H9 (cell line): ENCODE results near the gene GLB1L3. TPM values are rescaled to one million over a fixed set of nuclear protein-coding genes. Genes with fewer than 3 reads are reported as not detected.

Experiments used
- DNase-seq: peaks from one replicate; pipeline ENCODE4 v3.0.0-alpha.2; 2017
- H2AFZ ChIP-seq: one replicate; pipeline ENCODE4 v1.6.1; 2013; ENCODE audit warnings: mild to moderate bottlenecking, low read length, control low read depth, moderate library complexity
- H2AK5ac ChIP-seq: 2 replicates; pipeline ENCODE4 v1.6.1; 2013; ENCODE audit warnings: low read length, control low read depth, mixed read lengths; ENCODE audit not compliant: insufficient read length
- H2BK120ac ChIP-seq: one replicate; pipeline ENCODE4 v1.6.1; 2013; ENCODE audit warnings: low read depth, mild to moderate bottlenecking, low read length, control low read depth, inconsistent platforms; ENCODE audit not compliant: poor library complexity, severe bottlenecking
- H2BK12ac ChIP-seq: 2 replicates; pipeline ENCODE4 v1.6.1; 2013; ENCODE audit warnings: low read length, control low read depth, mixed read lengths, low read depth; ENCODE audit not compliant: insufficient read length
- H2BK15ac ChIP-seq: 2 replicates; pipeline ENCODE4 v1.6.1; 2013; ENCODE audit warnings: low read depth, low read length, control low read depth
- H2BK20ac ChIP-seq: one replicate; pipeline ENCODE4 v1.6.1; 2013; ENCODE audit warnings: low read depth, mild to moderate bottlenecking, low read length, control low read depth, inconsistent platforms; ENCODE audit not compliant: poor library complexity, severe bottlenecking
- H2BK5ac ChIP-seq: 2 replicates; pipeline ENCODE4 v1.6.1; 2013; ENCODE audit warnings: low read length, control low read depth, mixed read lengths; ENCODE audit not compliant: insufficient read length
- H3K14ac ChIP-seq: 2 replicates; pipeline ENCODE4 v1.6.1; 2013; ENCODE audit warnings: low read length, control low read depth; ENCODE audit not compliant: insufficient read depth
- H3K18ac ChIP-seq: 2 replicates; pipeline ENCODE4 v1.6.1; 2013; ENCODE audit warnings: low read depth, mild to moderate bottlenecking, mixed read lengths, low read length, control low read depth; ENCODE audit not compliant: insufficient read length
- H3K23ac ChIP-seq: 2 replicates; pipeline ENCODE4 v1.6.1; 2013; ENCODE audit warnings: low read length, control low read depth, mixed read lengths, low read depth; ENCODE audit not compliant: insufficient read length
- H3K23me2 ChIP-seq: 2 replicates; pipeline ENCODE4 v1.6.1; 2013; ENCODE audit warnings: low read depth, mild to moderate bottlenecking, mixed read lengths, low read length, control low read depth; ENCODE audit not compliant: insufficient read length, poor library complexity, severe bottlenecking
- H3K27ac ChIP-seq: 2 replicates; pipeline ENCODE4 v1.5.1; 2013; ENCODE audit warnings: low read length, control low read depth, mixed read lengths, low read depth; ENCODE audit not compliant: insufficient read length
- H3K27me3 ChIP-seq: 2 replicates; pipeline ENCODE4 v1.6.1; 2013; ENCODE audit warnings: low read length, control low read depth, inconsistent platforms; ENCODE audit not compliant: insufficient read depth
- H3K4ac ChIP-seq: 2 replicates; pipeline ENCODE4 v1.6.1; 2013; ENCODE audit warnings: low read depth, mild to moderate bottlenecking, control low read depth, inconsistent platforms, low read length, moderate library complexity
- H3K4me1 ChIP-seq: 2 replicates; pipeline ENCODE4 v1.6.1; 2013; ENCODE audit warnings: low read length, control low read depth, inconsistent platforms; ENCODE audit not compliant: insufficient read depth
- H3K4me2 ChIP-seq: 2 replicates; pipeline ENCODE4 v1.6.1; 2013; ENCODE audit warnings: low read length, control low read depth, mixed read lengths; ENCODE audit not compliant: insufficient read length, insufficient read depth
- H3K56ac ChIP-seq: 2 replicates; pipeline ENCODE4 v1.6.1; 2013; ENCODE audit warnings: low read depth, mild to moderate bottlenecking, mixed read lengths, low read length, control low read depth; ENCODE audit not compliant: insufficient read length
- H3K79me1 ChIP-seq: 2 replicates; pipeline ENCODE4 v1.6.1; 2013; ENCODE audit warnings: low read depth, mild to moderate bottlenecking, moderate library complexity, low read length, control low read depth, inconsistent platforms; ENCODE audit not compliant: insufficient read depth, poor library complexity, severe bottlenecking
- H3K79me2 ChIP-seq: 2 replicates; pipeline ENCODE4 v1.6.1; 2013; ENCODE audit warnings: low read length, control low read depth, inconsistent platforms; ENCODE audit not compliant: insufficient read depth
- H3K9ac ChIP-seq: 2 replicates; pipeline ENCODE4 v1.6.1; 2013; ENCODE audit warnings: low read length, control low read depth, mixed read lengths; ENCODE audit not compliant: insufficient read length; ENCODE audit errors: extremely low read depth
- H3K9me3 ChIP-seq: one replicate; pipeline ENCODE4 v1.6.1; 2013; ENCODE audit warnings: low read depth, low read length, inconsistent platforms; ENCODE audit not compliant: control insufficient read depth
- H3T11ph ChIP-seq: one replicate; pipeline ENCODE4 v1.6.1; 2013; ENCODE audit warnings: mild to moderate bottlenecking, low read length, control low read depth, inconsistent platforms
- H4K20me1 ChIP-seq: one replicate; pipeline ENCODE4 v1.6.1; 2013; ENCODE audit not compliant: control insufficient read depth, insufficient read length, insufficient read depth
- H4K5ac ChIP-seq: 2 replicates; pipeline ENCODE4 v1.6.1; 2013; ENCODE audit warnings: low read depth, mild to moderate bottlenecking, mixed read lengths, low read length, control low read depth; ENCODE audit not compliant: insufficient read length
- H4K8ac ChIP-seq: replicated peaks from 2 replicates; pipeline ENCODE4 v1.6.1; 2013; ENCODE audit warnings: low read length, control low read depth, mixed read lengths, low read depth; ENCODE audit not compliant: insufficient read length
- H4K91ac ChIP-seq: 2 replicates; pipeline ENCODE4 v1.6.1; 2013; ENCODE audit warnings: low read depth, mild to moderate bottlenecking, moderate library complexity, mixed read lengths, low read length, control low read depth; ENCODE audit not compliant: insufficient read length
- H3K27ac Mint-ChIP-seq, 3 experiments: 2 replicates in 2 of 3; 3 replicates in 1 of 3; pipeline ENCODE4 v1.8.0; 2020 to 2021; ENCODE audit warnings: mixed read lengths in 3 of 3, mild to moderate bottlenecking in 1 of 3, moderate library complexity in 1 of 3
- H3K27me3 Mint-ChIP-seq: 2 replicates; pipeline ENCODE4 v1.8.0; 2021; ENCODE audit warnings: low read depth, mild to moderate bottlenecking, moderate library complexity, mixed read lengths
- H3K36me3 Mint-ChIP-seq, 3 experiments: 2 replicates in 2 of 3; 3 replicates in 1 of 3; pipeline ENCODE4 v1.8.0; 2020 to 2021; ENCODE audit warnings: low read depth in 3 of 3, mixed read lengths in 3 of 3; ENCODE audit not compliant: insufficient read depth in 1 of 3
- H3K4me1 Mint-ChIP-seq, 2 experiments: 2 replicates each; pipeline ENCODE4 v1.8.0; 2020; ENCODE audit warnings: mixed read lengths in 2 of 2
- H3K4me3 Mint-ChIP-seq, 2 experiments: 2 replicates in 1 of 2; 3 replicates in 1 of 2; pipeline ENCODE4 v1.8.0; 2020 to 2021; ENCODE audit warnings: mild to moderate bottlenecking in 2 of 2, mixed read lengths in 2 of 2, moderate library complexity in 1 of 2
- H3K9me3 Mint-ChIP-seq, 2 experiments: 2 replicates in 1 of 2; 3 replicates in 1 of 2; pipeline ENCODE4 v1.8.0; 2020; ENCODE audit warnings: mild to moderate bottlenecking in 2 of 2, mixed read lengths in 2 of 2, moderate library complexity in 1 of 2
- WGBS: extraction: QIAGEN DNeasy Blood & Tissue Kit; methylation state at CpG from one replicate; pipeline ENCODE4 v1.1.7; 2013; ENCODE audit warnings: missing lambda C conversion rate, low lambda C conversion rate, mixed read lengths; ENCODE audit not compliant: insufficient read length; ENCODE audit errors: extremely low coverage; 5-methylcytosine and 5-hydroxymethylcytosine counted together
- total RNA-seq: library from RNA; stranded (reverse); gene quantifications from 2 replicates; pipeline ENCODE4 v1.2.1, GENCODE V29; 2021
- TF ChIP-seq, protein P1 (sequence below): fragments of 200-600 bp; sonication (generic); conservative IDR thresholded peaks from 3 replicates; pipeline ENCODE4 v1.8.0; 2021; ENCODE audit warnings: antibody characterized with exemption, mild to moderate bottlenecking

GLB1L3 gene
- total RNA-seq, 1 experiment from 2014 or later, result 11.2 TPM

DNA sequence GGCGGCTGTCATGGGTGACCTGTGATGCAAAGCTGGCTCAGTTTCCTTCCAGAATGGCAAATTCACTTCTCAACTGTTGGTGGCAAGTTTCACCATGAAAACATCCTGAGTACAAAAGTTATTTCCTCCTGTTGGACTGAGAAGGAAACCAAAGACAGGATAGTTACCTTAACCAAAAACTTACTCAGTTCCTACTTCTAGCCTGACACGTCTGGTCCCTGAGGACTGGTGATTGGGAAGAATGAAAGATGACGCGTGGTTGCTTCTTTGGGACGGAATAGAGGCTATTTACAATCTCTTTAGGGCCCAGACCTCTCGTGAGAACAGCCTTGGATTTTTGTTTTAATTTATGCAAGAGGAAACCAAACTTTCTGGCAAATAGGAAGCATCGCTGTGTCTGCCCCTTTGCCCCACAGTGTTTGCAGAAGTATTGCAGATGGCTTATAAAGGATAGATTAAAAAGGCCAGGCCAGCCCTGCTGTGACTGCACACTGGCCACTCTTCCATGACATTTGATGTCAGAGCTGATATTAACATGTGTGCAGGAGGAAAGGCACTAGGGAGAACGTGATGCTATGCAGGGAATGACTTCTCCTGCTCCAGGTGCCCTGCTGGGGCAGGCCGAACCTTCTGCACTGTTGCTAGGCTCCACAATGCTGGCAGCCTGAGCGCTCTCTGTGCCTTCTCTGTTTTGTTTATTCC is 44.1 kb upstream of the GLB1L3 start:
- Histone ChIP-seq H3K27ac (no peak overlapping the region), H3K56ac (no peak overlapping the region), H4K20me1 (no peaks in the 10 kb centered on the region), H3K4ac (no peak overlapping the region), H3K79me2 (no peaks in the 10 kb centered on the region), H3K23ac (no peak overlapping the region), H3K4me2 (no peak overlapping the region), H3T11ph (no peak overlapping the region), H2AFZ (no peak overlapping the region), H2BK20ac (no peak overlapping the region), H4K8ac (no peak overlapping the region), H2BK15ac (no peak overlapping the region), H2BK12ac (no peak overlapping the region), H3K79me1 (no peaks in the 10 kb centered on the region), H3K14ac (no peak overlapping the region), H3K23me2 (no peaks in the 10 kb centered on the region), H3K9ac (no peak overlapping the region), H2BK120ac (no peak overlapping the region), H3K27me3 (no peaks in the 10 kb centered on the region), H4K91ac (no peak overlapping the region), H3K4me1 (no peaks in the 10 kb centered on the region), H2AK5ac (no peak overlapping the region), H4K5ac (no peak overlapping the region), H3K9me3 (no peaks in the 10 kb centered on the region), H3K18ac (no peak overlapping the region), H2BK5ac (no peak overlapping the region)
- TF ChIP-seq, protein P1, sequence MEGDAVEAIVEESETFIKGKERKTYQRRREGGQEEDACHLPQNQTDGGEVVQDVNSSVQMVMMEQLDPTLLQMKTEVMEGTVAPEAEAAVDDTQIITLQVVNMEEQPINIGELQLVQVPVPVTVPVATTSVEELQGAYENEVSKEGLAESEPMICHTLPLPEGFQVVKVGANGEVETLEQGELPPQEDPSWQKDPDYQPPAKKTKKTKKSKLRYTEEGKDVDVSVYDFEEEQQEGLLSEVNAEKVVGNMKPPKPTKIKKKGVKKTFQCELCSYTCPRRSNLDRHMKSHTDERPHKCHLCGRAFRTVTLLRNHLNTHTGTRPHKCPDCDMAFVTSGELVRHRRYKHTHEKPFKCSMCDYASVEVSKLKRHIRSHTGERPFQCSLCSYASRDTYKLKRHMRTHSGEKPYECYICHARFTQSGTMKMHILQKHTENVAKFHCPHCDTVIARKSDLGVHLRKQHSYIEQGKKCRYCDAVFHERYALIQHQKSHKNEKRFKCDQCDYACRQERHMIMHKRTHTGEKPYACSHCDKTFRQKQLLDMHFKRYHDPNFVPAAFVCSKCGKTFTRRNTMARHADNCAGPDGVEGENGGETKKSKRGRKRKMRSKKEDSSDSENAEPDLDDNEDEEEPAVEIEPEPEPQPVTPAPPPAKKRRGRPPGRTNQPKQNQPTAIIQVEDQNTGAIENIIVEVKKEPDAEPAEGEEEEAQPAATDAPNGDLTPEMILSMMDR, result no peak
- no CpG with 5 or more reads among the region's 10 CpGs for WGBS
- no peaks in the 10 kb centered on the region for H3K9me3 Mint-ChIP-seq
- no peak overlapping the region for H3K4me3 Mint-ChIP-seq
- no peaks in the 10 kb centered on the region; the same call in 1 of the 2 replicates for H3K27me3 Mint-ChIP-seq
- peaks cover 5 to 7% of the 10 kb centered on the region in 2 experiments; a peak in 3 of 4 replicates for H3K4me1 Mint-ChIP-seq
- DNase-seq, result peak; percentile 10
- peak overlapping the region in 1 of 3 experiments; percentile 26; a peak in 1 of 7 replicates for H3K27ac Mint-ChIP-seq
- peaks cover 0 to 5% (median 0%) of the 10 kb centered on the region in 3 experiments; a peak in 3 of 7 replicates for H3K36me3 Mint-ChIP-seq
